Common myeloid progenitor, CD34-positive (primary cell): ENCODE data around the gene TAF1C.

Experiments
- CTCF ChIA-PET: fragments of 350-600 bp; sonication (Branson Sonifier 250); formaldehyde crosslinking; loops from one replicate; lab custom pipeline; 2021; ENCODE audit warnings: antibody characterized with exemption; lab: Charles Lee
- POLR2A ChIA-PET: fragments of 350-600 bp; sonication (Branson Sonifier 250); formaldehyde crosslinking; loops from one replicate; lab custom pipeline; 2021; ENCODE audit warnings: antibody characterized with exemption; lab: Charles Lee
- DNase-seq, 3 donors: peaks; one replicate each; pipeline versions ENCODE4 v3.0.0 to v3.0.0-alpha.2; 2013
- H3K27ac ChIP-seq, 2 experiments: 1 replicate in 1 of 2; 2 replicates in 1 of 2; pipeline ENCODE4 v1.7.0; 2013; ENCODE audit warnings: inconsistent platforms in 2 of 2, low read length in 2 of 2, mild to moderate bottlenecking in 2 of 2, low read depth in 1 of 2, moderate library complexity in 1 of 2; ENCODE audit not compliant: severe bottlenecking in 2 of 2, insufficient read depth in 1 of 2, poor library complexity in 1 of 2
- H3K27me3 ChIP-seq, 5 experiments: replicated peaks in 2 of 5; 1 replicate in 3 of 5; 2 replicates in 2 of 5; pipeline versions ENCODE4 v1.6.1 to v1.7.0; 2013; ENCODE audit warnings: low read length in 4 of 5, mild to moderate bottlenecking in 2 of 5, moderate library complexity in 2 of 5, inconsistent platforms in 1 of 5; ENCODE audit not compliant: insufficient read depth in 5 of 5, control insufficient read depth in 4 of 5
- H3K36me3 ChIP-seq, 4 experiments: 1 replicate in 2 of 4; 2 replicates in 2 of 4; pipeline versions ENCODE4 v1.6.1 to v1.7.0; 2013; ENCODE audit warnings: low read length in 3 of 4, control low read depth in 1 of 4, mild to moderate bottlenecking in 1 of 4; ENCODE audit not compliant: control insufficient read depth in 4 of 4, insufficient read depth in 4 of 4
- H3K4me1 ChIP-seq, 4 experiments: 1 replicate in 3 of 4; 2 replicates in 1 of 4; pipeline versions ENCODE4 v1.6.1 to v1.7.1; 2013; ENCODE audit warnings: low read length in 3 of 4, mild to moderate bottlenecking in 3 of 4, control low read depth in 1 of 4, inconsistent platforms in 1 of 4, moderate library complexity in 1 of 4; ENCODE audit not compliant: control insufficient read depth in 4 of 4, insufficient read depth in 4 of 4; ENCODE audit errors: control extremely low read depth in 1 of 4
- H3K4me3 ChIP-seq, 7 experiments: 1 replicate in 4 of 7; 2 replicates in 3 of 7; pipeline versions ENCODE4 v1.5.1 to v1.7.0; 2013; ENCODE audit warnings: mild to moderate bottlenecking in 7 of 7, low read length in 6 of 7, moderate library complexity in 6 of 7, inconsistent platforms in 2 of 7, low read depth in 2 of 7, control low read depth in 1 of 7; ENCODE audit not compliant: insufficient read depth in 4 of 7, control insufficient read depth in 1 of 7; ENCODE audit errors: extremely low read depth in 1 of 7
- H3K9me3 ChIP-seq, 5 experiments: 1 replicate in 4 of 5; 2 replicates in 1 of 5; pipeline versions ENCODE4 v1.6.1 to v1.7.1; 2013; ENCODE audit warnings: low read length in 4 of 5, mild to moderate bottlenecking in 2 of 5, inconsistent platforms in 1 of 5, low read depth in 1 of 5, moderate library complexity in 1 of 5; ENCODE audit not compliant: control insufficient read depth in 4 of 5, insufficient read depth in 2 of 5; ENCODE audit errors: control extremely low read depth in 1 of 5
- WGBS: methylation state at CpG from one replicate; pipeline ENCODE4 v1.1.5; 2013; ENCODE audit not compliant: insufficient coverage; 5-methylcytosine and 5-hydroxymethylcytosine counted together

TAF1C gene

DNA sequence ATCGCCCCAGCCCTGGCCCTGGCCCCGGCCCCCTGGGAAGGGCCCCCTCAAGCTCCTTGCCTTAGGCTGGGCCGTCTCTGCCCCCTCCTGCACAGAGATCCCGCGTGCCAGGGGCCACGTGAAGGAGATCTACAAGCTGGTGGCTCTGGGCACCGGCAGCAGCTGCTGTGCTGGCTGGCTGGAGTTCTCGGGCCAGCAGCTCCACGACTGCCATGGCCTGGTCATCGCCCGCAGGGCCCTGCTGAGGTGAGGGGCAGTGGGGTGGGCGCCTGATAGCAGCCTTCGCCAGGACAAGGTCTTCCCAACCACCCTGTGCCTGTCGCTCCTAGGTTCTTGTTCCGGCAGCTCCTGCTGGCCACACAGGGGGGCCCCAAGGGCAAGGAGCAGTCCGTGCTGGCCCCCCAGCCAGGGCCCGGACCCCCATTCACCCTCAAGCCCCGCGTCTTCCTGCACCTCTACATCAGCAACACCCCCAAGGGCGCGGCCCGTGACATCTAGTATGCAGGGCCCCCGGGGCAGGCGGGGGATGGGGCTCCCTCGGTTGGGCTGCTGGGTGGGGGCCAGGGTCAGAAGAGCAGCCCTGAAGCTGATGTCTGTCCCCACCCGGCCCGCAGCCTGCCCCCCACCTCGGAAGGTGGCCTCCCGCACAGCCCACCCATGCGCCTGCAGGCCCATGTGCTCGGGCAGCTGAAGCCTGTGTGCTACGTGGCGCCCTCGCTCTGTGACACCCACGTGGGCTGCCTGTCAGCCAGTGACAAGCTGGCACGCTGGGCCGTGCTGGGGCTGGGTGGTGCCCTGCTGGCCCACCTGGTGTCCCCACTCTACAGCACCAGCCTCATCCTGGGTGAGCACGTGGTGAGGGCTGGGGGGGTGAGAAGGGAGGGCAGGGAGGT, 8.6 kb upstream of the TAF1C start:
- ChIA-PET CTCF (interaction anchor here (0.5 to 1.0 kb wide), 2 partner anchors 9 to 520 kb away, joined by 3 read pairs; partner anchors contain the start of gene TAF1C), POLR2A (no interaction called here)
- 96% methylated on average over 34 of the region's 38 CpGs for WGBS
- peaks cover 0 to 17% (median 10%) of the 10 kb centered on the region in 4 experiments for H3K4me1 ChIP-seq
- H3K36me3 ChIP-seq, result no peaks in the 10 kb centered on the region
- H3K27ac ChIP-seq, result no peak overlapping the region
- peaks cover 0 to 6% (median 2%) of the 10 kb centered on the region in 5 experiments for H3K27me3 ChIP-seq
- no peak for DNase-seq
- H3K9me3 ChIP-seq, result no peaks in the 10 kb centered on the region
- no peak overlapping the region for H3K4me3 ChIP-seq

- ChIA-PET CTCF (interaction anchor here (0.5 to 1.0 kb wide), 2 partner anchors 8 to 521 kb away, joined by 3 read pairs; partner anchors contain the start of gene TAF1C), POLR2A (no interaction called here)
- peak overlapping the region in 3 of 7 experiments; percentile 36 to 59 (median 50) for H3K4me3 ChIP-seq
- H3K27me3 ChIP-seq, result peaks cover 0 to 6% (median under 1%) of the 10 kb centered on the region in 5 experiments
- no peak overlapping the region for H3K27ac ChIP-seq
- peaks cover 0 to 17% (median 10%) of the 10 kb centered on the region in 4 experiments for H3K4me1 ChIP-seq
- 49% methylated on average over 32 of the region's 34 CpGs for WGBS
- peak; percentile 39 to 81 (median 67) for DNase-seq
- no peaks in the 10 kb centered on the region for H3K9me3 ChIP-seq
- no peaks in the 10 kb centered on the region for H3K36me3 ChIP-seq
Measured at GRCh38 chr16:84194470-84195200, 7.8 kb upstream of the TAF1C start.

DNA sequence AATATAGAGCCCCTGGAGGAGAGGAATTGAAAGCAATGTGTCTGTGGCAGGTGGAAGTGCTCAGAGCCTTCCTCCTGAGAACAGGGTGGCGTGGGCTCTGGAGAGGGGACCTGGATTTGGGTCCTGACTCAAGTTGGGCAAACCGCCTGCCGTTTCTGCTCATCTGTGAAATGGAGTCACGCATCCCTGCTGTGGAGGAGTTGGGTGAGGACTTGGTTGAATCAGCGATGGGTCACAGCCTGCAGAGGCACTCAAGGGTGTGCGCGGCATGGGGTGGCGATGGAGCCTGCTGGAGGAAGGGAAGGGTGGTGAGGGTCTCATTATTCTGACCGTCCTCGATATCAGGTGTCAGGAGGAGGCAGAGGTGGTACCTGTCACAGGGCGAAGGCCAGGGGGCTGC, 7.2 kb upstream of the TAF1C start:
- H3K4me1 ChIP-seq, result peaks cover 0 to 17% (median 10%) of the 10 kb centered on the region in 4 experiments
- no peak overlapping the region for H3K27ac ChIP-seq
- ChIA-PET POLR2A (no interaction called here), CTCF (no interaction called here)
- no peaks in the 10 kb centered on the region for H3K36me3 ChIP-seq
- peak overlapping the region in 3 of 7 experiments; percentile 36 to 59 (median 50) for H3K4me3 ChIP-seq
- no peak for DNase-seq
- H3K27me3 ChIP-seq, result peaks cover 0 to 6% (median 0%) of the 10 kb centered on the region in 5 experiments
- H3K9me3 ChIP-seq, result no peaks in the 10 kb centered on the region
- 85% methylated on average over 11 of the region's 11 CpGs for WGBS

GRCh38 chr16:84193480-84193879, 6.6 kb upstream of the TAF1C start:
- CTCF ChIA-PET, result no interaction called here
- DNase-seq, result peak in 2 of 3 donors; percentile 10 to 13
- WGBS, result 82% methylated on average over 7 of the region's 7 CpGs
- peaks cover 0 to 17% (median 10%) of the 10 kb centered on the region in 4 experiments for H3K4me1 ChIP-seq
- no peak overlapping the region for H3K4me3 ChIP-seq
- H3K36me3 ChIP-seq, result no peaks in the 10 kb centered on the region
- peaks cover 0 to 2% (median 0%) of the 10 kb centered on the region in 5 experiments for H3K27me3 ChIP-seq
- POLR2A ChIA-PET, result no interaction called here
- no peak overlapping the region for H3K27ac ChIP-seq
- H3K9me3 ChIP-seq, result no peaks in the 10 kb centered on the region

DNA sequence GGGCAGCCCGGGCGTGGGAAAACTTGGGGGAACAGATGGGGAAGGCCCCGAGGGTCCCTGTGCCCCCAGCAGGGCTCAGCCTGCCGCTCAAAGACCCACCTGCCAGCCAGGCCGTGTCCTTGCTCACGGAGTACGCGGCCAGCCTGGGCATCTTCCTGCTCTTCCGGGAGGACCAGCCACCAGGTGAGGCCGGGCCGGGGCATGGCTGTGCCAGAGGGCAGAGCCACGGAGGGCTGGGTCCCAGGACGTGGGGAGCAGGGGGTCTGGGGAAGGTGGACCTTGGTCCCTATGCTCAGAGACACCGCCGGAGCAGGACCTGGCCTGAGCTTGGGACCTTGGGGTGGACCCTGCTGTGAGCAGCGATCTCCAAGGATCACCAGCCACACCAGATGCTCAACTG, 4.6 kb upstream of the TAF1C start:
- 97% methylated on average over 7 of the region's 16 CpGs for WGBS
- Histone ChIP-seq H3K27ac (no peak overlapping the region), H3K4me3 (no peak overlapping the region), H3K4me1 (peaks cover 0 to 19% (median 10%) of the 10 kb centered on the region in 4 experiments), H3K27me3 (no peaks in the 10 kb centered on the region), H3K9me3 (no peaks in the 10 kb centered on the region), H3K36me3 (no peaks in the 10 kb centered on the region)
- ChIA-PET CTCF (no interaction called here), POLR2A (no interaction called here)
- DNase-seq, result no peak

DNA sequence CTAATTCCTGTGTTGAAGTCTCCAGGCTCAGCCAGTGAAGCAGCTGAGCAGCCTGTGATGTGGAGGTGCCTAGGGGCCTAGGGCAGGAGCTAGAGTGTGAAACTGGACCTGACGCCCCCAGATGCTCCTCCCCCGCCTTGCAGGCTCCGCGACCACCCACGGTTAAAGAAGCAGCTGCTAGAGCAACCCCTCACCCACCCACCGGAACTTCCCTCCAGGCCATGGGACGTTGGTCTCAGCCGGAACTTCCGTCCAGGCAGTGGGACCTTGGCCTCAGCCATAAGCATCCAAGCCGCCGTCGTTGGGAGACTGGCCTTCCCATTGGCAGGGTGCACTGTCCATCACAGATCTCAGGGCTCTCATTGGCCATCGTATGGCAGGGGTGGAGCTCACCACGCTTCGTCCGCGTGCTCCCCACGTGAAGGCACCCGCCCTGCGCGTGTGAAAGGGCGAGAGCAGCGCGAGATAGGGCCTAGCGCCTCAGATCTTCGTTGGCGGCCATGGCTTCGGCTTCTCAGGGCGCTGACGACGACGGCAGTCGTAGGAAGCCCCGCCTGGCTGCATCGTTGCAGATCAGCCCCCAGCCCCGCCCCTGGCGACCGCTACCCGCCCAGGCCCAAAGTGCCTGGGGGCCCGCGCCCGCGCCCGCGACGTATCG, 4.0 kb upstream of the TAF1C start, which contains the start of gene ADAD2:
Gene ADAD2, plus strand, starts transcription at position 427 of the 658 bp plus-strand sequence. Its CDS starts 74 bp downstream, at position 501.
- peak in 1 of 3 donors; percentile 18 for DNase-seq
- H3K27me3 ChIP-seq, result no peaks in the 10 kb centered on the region
- no peak within 1 kb of the TSS for H3K4me3 ChIP-seq
- no peak within 1 kb of the TSS for H3K27ac ChIP-seq
- no peaks in the 10 kb centered on the region for H3K9me3 ChIP-seq
- peaks cover 0 to 25% (median 15%) of the 10 kb centered on the region in 4 experiments for H3K4me1 ChIP-seq
- POLR2A ChIA-PET, result no interaction called here
- WGBS, result 95% methylated on average over 47 of the region's 47 CpGs
- H3K36me3 ChIP-seq, result no peaks in the 10 kb centered on the region
- CTCF ChIA-PET, result no interaction called here
